ENCODE results near the gene FAAH2. TPM values are rescaled to one million over a fixed set of nuclear protein-coding genes. Genes with fewer than 3 reads are reported as not detected.
"Not testable (repeated sequence)": the region's sequence is repeated elsewhere in the genome, so short reads cannot be mapped to it uniquely, and the experiment has no call there.

FAAH2 gene
- total RNA-seq = 0.24 TPM
- long read RNA-seq = 0 reads

- DNase-seq (ENCODE audit: missing footprints) (peak; percentile 31), ATAC-seq (no peak)
- intact Hi-C loops (cut with DNase I) = no loop called here
Observed at GRCh38 chrX:57286507-57287251, at the start of gene FAAH2. TSS of gene FAAH2 (plus strand) at chrX:57286706. CDS start at chrX:57286826, 120 bp downstream.

- intact Hi-C loops (cut with DNase I) = no loop called here
- ATAC-seq = no peak
- no peak for DNase-seq (ENCODE audit: missing footprints)
Observed at GRCh38 chrX:57241967-57242366, 44.5 kb upstream of the FAAH2 start.

GRCh38 chrX:57251965-57252364 is 34.5 kb upstream of the FAAH2 start:
- DNase-seq (ENCODE audit: missing footprints) (no peak), ATAC-seq (no peak)
- intact Hi-C loops (cut with DNase I) = no loop called here

- intact Hi-C loops (cut with DNase I) = no loop called here
- ATAC-seq = no peak
Observed at GRCh38 chrX:57265126-57265525, 21.4 kb upstream of the FAAH2 start.

GRCh38 chrX:57266275-57266674 is 20.2 kb upstream of the FAAH2 start:
- DNase-seq (ENCODE audit: missing footprints) (no peak), ATAC-seq (no peak)
- intact Hi-C loops (cut with DNase I) = no loop called here

More at GRCh38 chrX:57265126-57265525, 21.4 kb upstream of the FAAH2 start:
- DNase-seq (ENCODE audit: missing footprints) = no peak

- intact Hi-C loops (cut with DNase I) = no loop called here
- ATAC-seq (no peak), DNase-seq (ENCODE audit: missing footprints) (peak; percentile 11)
Observed at GRCh38 chrX:57266871-57267270, 19.6 kb upstream of the FAAH2 start.

GRCh38 chrX:57267308-57267707 is 19.2 kb upstream of the FAAH2 start:
- DNase-seq (ENCODE audit: missing footprints) (no peak), ATAC-seq (no peak)
- intact Hi-C loops (cut with DNase I) = no loop called here

GRCh38 chrX:57270980-57271379 is 15.5 kb upstream of the FAAH2 start:
- no peak for DNase-seq (ENCODE audit: missing footprints)

GRCh38 chrX:57282568-57282967 is 3.9 kb upstream of the FAAH2 start:
- intact Hi-C loops (cut with DNase I) = no loop called here
- DNase-seq (ENCODE audit: missing footprints) (no peak), ATAC-seq (no peak)

More at GRCh38 chrX:57270980-57271379, 15.5 kb upstream of the FAAH2 start:
- ATAC-seq = no peak
- intact Hi-C loops (cut with DNase I) = no loop called here

- no peak for ATAC-seq
- intact Hi-C loops (cut with DNase I) = no loop called here
Observed at GRCh38 chrX:57285001-57285400, 1.5 kb upstream of the FAAH2 start.

GRCh38 chrX:57289089-57289488 is 2.6 kb downstream of the FAAH2 start:
- intact Hi-C loops (cut with DNase I) = no loop called here
- no peak for ATAC-seq
- DNase-seq (ENCODE audit: missing footprints) = no peak

More at GRCh38 chrX:57285001-57285400, 1.5 kb upstream of the FAAH2 start:
- no peak for DNase-seq (ENCODE audit: missing footprints)

- no peak for ATAC-seq
- DNase-seq (ENCODE audit: missing footprints) = no peak
- intact Hi-C loops (cut with DNase I) = no loop called here
Observed at GRCh38 chrX:57294961-57295360, 8.5 kb downstream of the FAAH2 start.

GRCh38 chrX:57295679-57296078 is 9.2 kb downstream of the FAAH2 start:
- ATAC-seq; intact Hi-C loops (cut with DNase I); DNase-seq (ENCODE audit: missing footprints): not testable (repeated sequence)

GRCh38 chrX:57313583-57314215 is 27.2 kb downstream of the FAAH2 start:
- no peak for ATAC-seq
- intact Hi-C loops (cut with DNase I) = no loop called here

GRCh38 chrX:57329008-57329407 is 42.5 kb downstream of the FAAH2 start:
- intact Hi-C loops (cut with DNase I) = no loop called here
- ATAC-seq = no peak
- DNase-seq (ENCODE audit: missing footprints) = no peak

More at GRCh38 chrX:57313583-57314215, 27.2 kb downstream of the FAAH2 start:
- no peak for DNase-seq (ENCODE audit: missing footprints)

- ATAC-seq; DNase-seq (ENCODE audit: missing footprints); intact Hi-C loops (cut with DNase I): not testable (repeated sequence)
Observed at GRCh38 chrX:57335790-57336189, 49.3 kb downstream of the FAAH2 start.

GRCh38 chrX:57353472-57354132 is 67.1 kb downstream of the FAAH2 start:
- intact Hi-C loops (cut with DNase I) = no loop called here
- DNase-seq (ENCODE audit: missing footprints) (no peak), ATAC-seq (no peak)

- no peak for DNase-seq (ENCODE audit: missing footprints)
- intact Hi-C loops (cut with DNase I) = no loop called here
Observed at GRCh38 chrX:57364145-57364544, 77.6 kb downstream of the FAAH2 start.

GRCh38 chrX:57366430-57366829 is 79.9 kb downstream of the FAAH2 start:
- ATAC-seq (no peak), DNase-seq (ENCODE audit: missing footprints) (no peak)
- intact Hi-C loops (cut with DNase I) = no loop called here

More at GRCh38 chrX:57364145-57364544, 77.6 kb downstream of the FAAH2 start:
- ATAC-seq = no peak

- no peak for ATAC-seq
- DNase-seq (ENCODE audit: missing footprints) = no peak
- intact Hi-C loops (cut with DNase I) = no loop called here
Observed at GRCh38 chrX:57367649-57368048, 81.1 kb downstream of the FAAH2 start.

All from Right ventricle myocardium inferior (tissue), 1 donor.